ENCODE data around the gene CAMSAP1. TPM values are rescaled to one million over a fixed set of nuclear protein-coding genes. Genes with fewer than 3 reads are reported as not detected.

CAMSAP1 gene
- total and polyA plus RNA-seq, 9 of the 15 experiments (the other 6 are each of a cell fraction or from before 2014, with no cell fraction given): 1.5 to 28.8 (median 14.3) TPM

DNA sequence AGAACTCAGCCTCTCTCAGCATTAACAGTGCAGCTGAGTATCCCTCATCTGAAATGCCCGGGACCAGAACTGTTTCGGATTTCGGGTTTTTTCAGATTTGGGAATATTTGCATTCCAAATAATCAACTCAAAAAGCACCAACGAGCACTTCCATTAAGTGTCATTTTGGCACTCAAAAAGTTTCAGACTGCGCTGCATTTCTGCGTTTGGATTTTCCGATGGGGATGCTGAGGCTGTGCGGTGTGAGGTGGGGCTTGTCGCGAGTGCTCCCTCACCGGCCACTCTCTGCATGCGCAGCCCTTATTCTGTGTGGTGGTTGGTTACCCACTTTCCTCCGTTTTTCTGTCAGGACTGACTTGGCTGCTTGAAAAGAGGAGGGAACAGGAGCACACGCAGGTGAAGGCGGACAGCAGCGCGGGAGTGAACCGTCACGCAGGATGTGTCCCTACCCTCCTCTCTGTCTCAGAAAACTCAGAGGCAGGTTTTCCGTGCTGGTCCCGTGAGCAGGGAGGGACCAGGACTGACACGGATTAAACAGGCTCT is 45.4 kb upstream of the CAMSAP1 start (continued):
- TF ChIP-seq, protein P1, sequence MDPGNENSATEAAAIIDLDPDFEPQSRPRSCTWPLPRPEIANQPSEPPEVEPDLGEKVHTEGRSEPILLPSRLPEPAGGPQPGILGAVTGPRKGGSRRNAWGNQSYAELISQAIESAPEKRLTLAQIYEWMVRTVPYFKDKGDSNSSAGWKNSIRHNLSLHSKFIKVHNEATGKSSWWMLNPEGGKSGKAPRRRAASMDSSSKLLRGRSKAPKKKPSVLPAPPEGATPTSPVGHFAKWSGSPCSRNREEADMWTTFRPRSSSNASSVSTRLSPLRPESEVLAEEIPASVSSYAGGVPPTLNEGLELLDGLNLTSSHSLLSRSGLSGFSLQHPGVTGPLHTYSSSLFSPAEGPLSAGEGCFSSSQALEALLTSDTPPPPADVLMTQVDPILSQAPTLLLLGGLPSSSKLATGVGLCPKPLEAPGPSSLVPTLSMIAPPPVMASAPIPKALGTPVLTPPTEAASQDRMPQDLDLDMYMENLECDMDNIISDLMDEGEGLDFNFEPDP (CRISPR knock-in tag; IDR thresholded peaks at IDR 0.05): 0 out of 2 replicates have a peak, but pooled peaks have one; percentile 29
- no peak for TF ChIP-seq RNF2 (IDR thresholded peaks at IDR 0.05)
- 0 out of 4 replicates have a peak, but pooled peaks of 1 of the 2 experiments have one; percentile 35 for TF ChIP-seq SIN3A (IDR thresholded peaks at IDR 0.05; ENCODE audit: borderline replicate concordance in 2 of 2, control insufficient read depth in 1 of 2, low read depth in 2 of 2, low read length in 2 of 2)
- TF ChIP-seq, protein P2, sequence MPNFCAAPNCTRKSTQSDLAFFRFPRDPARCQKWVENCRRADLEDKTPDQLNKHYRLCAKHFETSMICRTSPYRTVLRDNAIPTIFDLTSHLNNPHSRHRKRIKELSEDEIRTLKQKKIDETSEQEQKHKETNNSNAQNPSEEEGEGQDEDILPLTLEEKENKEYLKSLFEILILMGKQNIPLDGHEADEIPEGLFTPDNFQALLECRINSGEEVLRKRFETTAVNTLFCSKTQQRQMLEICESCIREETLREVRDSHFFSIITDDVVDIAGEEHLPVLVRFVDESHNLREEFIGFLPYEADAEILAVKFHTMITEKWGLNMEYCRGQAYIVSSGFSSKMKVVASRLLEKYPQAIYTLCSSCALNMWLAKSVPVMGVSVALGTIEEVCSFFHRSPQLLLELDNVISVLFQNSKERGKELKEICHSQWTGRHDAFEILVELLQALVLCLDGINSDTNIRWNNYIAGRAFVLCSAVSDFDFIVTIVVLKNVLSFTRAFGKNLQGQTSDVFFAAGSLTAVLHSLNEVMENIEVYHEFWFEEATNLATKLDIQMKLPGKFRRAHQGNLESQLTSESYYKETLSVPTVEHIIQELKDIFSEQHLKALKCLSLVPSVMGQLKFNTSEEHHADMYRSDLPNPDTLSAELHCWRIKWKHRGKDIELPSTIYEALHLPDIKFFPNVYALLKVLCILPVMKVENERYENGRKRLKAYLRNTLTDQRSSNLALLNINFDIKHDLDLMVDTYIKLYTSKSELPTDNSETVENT (CRISPR knock-in tag; IDR thresholded peaks at IDR 0.05): 0 out of 2 replicates have a peak, but pooled peaks have one; percentile 23
- TF ChIP-seq ETV6 (IDR thresholded peaks at IDR 0.05; ENCODE audit: borderline replicate concordance in 1 of 2, low read depth in 2 of 2, low read length in 1 of 2): no peak
- no peak for TF ChIP-seq ETV6 (CRISPR knock-in tag; IDR thresholded peaks at IDR 0.05; ENCODE audit: borderline replicate concordance)
- TF ChIP-seq, protein P3, sequence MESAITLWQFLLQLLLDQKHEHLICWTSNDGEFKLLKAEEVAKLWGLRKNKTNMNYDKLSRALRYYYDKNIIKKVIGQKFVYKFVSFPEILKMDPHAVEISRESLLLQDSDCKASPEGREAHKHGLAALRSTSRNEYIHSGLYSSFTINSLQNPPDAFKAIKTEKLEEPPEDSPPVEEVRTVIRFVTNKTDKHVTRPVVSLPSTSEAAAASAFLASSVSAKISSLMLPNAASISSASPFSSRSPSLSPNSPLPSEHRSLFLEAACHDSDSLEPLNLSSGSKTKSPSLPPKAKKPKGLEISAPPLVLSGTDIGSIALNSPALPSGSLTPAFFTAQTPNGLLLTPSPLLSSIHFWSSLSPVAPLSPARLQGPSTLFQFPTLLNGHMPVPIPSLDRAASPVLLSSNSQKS (CRISPR knock-in tag; IDR thresholded peaks at IDR 0.05): 0 out of 2 replicates have a peak, but pooled peaks have one; percentile 58
- no peak for TF ChIP-seq STAT5B (CRISPR knock-in tag; IDR thresholded peaks at IDR 0.05)
- peak; percentile 4 for TF ChIP-seq SMARCB1 (IDR thresholded peaks at IDR 0.05; ENCODE audit: insufficient read length, low read depth)
- no peak for TF ChIP-seq CHD2 (IDR thresholded peaks at IDR 0.05; ENCODE audit: low read depth, low read length)
- TF ChIP-seq IFI16 (CRISPR knock-in tag; IDR thresholded peaks at IDR 0.05): 0 out of 2 replicates have a peak, but pooled peaks have one; percentile 18
- TF ChIP-seq, protein P4, sequence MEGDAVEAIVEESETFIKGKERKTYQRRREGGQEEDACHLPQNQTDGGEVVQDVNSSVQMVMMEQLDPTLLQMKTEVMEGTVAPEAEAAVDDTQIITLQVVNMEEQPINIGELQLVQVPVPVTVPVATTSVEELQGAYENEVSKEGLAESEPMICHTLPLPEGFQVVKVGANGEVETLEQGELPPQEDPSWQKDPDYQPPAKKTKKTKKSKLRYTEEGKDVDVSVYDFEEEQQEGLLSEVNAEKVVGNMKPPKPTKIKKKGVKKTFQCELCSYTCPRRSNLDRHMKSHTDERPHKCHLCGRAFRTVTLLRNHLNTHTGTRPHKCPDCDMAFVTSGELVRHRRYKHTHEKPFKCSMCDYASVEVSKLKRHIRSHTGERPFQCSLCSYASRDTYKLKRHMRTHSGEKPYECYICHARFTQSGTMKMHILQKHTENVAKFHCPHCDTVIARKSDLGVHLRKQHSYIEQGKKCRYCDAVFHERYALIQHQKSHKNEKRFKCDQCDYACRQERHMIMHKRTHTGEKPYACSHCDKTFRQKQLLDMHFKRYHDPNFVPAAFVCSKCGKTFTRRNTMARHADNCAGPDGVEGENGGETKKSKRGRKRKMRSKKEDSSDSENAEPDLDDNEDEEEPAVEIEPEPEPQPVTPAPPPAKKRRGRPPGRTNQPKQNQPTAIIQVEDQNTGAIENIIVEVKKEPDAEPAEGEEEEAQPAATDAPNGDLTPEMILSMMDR (IDR thresholded peaks at IDR 0.05 in 2 of 3, conservative IDR thresholded peaks at IDR 0.05 in 1 of 3; ENCODE audit: insufficient read depth in 2 of 3, low read depth in 1 of 3, low read length in 3 of 3): peak; percentile 24 to 59 (median 40); a peak in 5 of 6 replicates
- TF ChIP-seq GABPA (tag; conservative IDR thresholded peaks at IDR 0.05; ENCODE audit: low read depth): no peak
- TF ChIP-seq SAFB (IDR thresholded peaks at IDR 0.05; ENCODE audit: borderline replicate concordance, low read depth, low read length): no peak
- no peak for TF ChIP-seq TAF7 (tag; IDR thresholded peaks at IDR 0.05)
- peak; percentile 74 for TF ChIP-seq BHLHE40 (IDR thresholded peaks at IDR 0.05; ENCODE audit: low read length)
- TF ChIP-seq, protein P5, sequence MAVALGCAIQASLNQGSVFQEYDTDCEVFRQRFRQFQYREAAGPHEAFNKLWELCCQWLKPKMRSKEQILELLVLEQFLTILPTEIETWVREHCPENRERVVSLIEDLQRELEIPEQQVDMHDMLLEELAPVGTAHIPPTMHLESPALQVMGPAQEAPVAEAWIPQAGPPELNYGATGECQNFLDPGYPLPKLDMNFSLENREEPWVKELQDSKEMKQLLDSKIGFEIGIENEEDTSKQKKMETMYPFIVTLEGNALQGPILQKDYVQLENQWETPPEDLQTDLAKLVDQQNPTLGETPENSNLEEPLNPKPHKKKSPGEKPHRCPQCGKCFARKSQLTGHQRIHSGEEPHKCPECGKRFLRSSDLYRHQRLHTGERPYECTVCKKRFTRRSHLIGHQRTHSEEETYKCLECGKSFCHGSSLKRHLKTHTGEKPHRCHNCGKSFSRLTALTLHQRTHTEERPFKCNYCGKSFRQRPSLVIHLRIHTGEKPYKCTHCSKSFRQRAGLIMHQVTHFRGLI (CRISPR knock-in tag; IDR thresholded peaks at IDR 0.05): no peak
- no peak for TF ChIP-seq ZNF77 (CRISPR knock-in tag; IDR thresholded peaks at IDR 0.05)
